Activated T-helper 2 cell treated with anti-CD3 and anti-CD28 coated beads, Interferon-gamma antibody, Interleukin-2, Interleukin-4, amounts not matched to agents 10 μg/mL and 5 μg/mL and 100 μg/mL, durations not matched to agents 14 hours and 24 hours and 36 hours (primary cell): ENCODE data around the gene ZFP64. TPM values are rescaled to one million over a fixed set of nuclear protein-coding genes. Genes with fewer than 3 reads are reported as not detected.
A peak's percentile ranks its signal among the peaks of the same experiment; 100 is the strongest.

Experiments
- DNase-seq: peaks from one replicate; pipeline ENCODE4 v3.0.0; 2021; ENCODE audit warnings: low spot score
- H3K27ac Mint-ChIP-seq: one replicate; pipeline ENCODE4 v1.8.0; 2021; ENCODE audit warnings: mixed read lengths
- H3K27me3 Mint-ChIP-seq: one replicate; pipeline ENCODE4 v1.8.0; 2021; ENCODE audit warnings: low read depth, mixed read lengths
- H3K36me3 Mint-ChIP-seq: one replicate; pipeline ENCODE4 v1.8.0; 2021; ENCODE audit warnings: low read depth, mixed read lengths
- H3K4me1 Mint-ChIP-seq: one replicate; pipeline ENCODE4 v1.8.0; 2021; ENCODE audit warnings: low read depth, mixed read lengths
- H3K4me3 Mint-ChIP-seq: one replicate; pipeline ENCODE4 v1.8.0; 2021; ENCODE audit warnings: low read depth, mild to moderate bottlenecking, moderate library complexity, mixed read lengths
- H3K9me3 Mint-ChIP-seq: one replicate; pipeline ENCODE4 v1.8.0; 2021; ENCODE audit warnings: mixed read lengths
- intact Hi-C: fragments of 100-400 bp; cut with micrococcal nuclease; formaldehyde crosslinking; loops from one replicate; pipeline ENCODE4 v1.15.1; 2023
- total RNA-seq: library from RNA; stranded (reverse); gene quantifications from 2 replicates; pipeline ENCODE4 v1.2.3, GENCODE V29; 2022

The ZFP64 gene
- total RNA-seq, 1 donor from 2014 or later, result 11.3 TPM

GRCh38 chr20:52219441-52219840 lies 27.9 kb upstream of the ZFP64 start:
- intact Hi-C loops, result no loop called here

GRCh38 chr20:52217689-52218395 lies 26.3 kb upstream of the ZFP64 start:
- no peaks in the 10 kb centered on the region for H3K4me1 Mint-ChIP-seq
- intact Hi-C loops, result no loop called here
- H3K9me3 Mint-ChIP-seq, result peaks cover 14% of the 10 kb centered on the region
- no peak overlapping the region for H3K27ac Mint-ChIP-seq
- peaks cover 3% of the 10 kb centered on the region for H3K36me3 Mint-ChIP-seq
- peaks cover 2% of the 10 kb centered on the region for H3K27me3 Mint-ChIP-seq
- no peak for DNase-seq
- no peak overlapping the region for H3K4me3 Mint-ChIP-seq

More at GRCh38 chr20:52219441-52219840, 27.9 kb upstream of the ZFP64 start:
- H3K36me3 Mint-ChIP-seq, result peaks cover 3% of the 10 kb centered on the region
- H3K27me3 Mint-ChIP-seq, result no peaks in the 10 kb centered on the region
- H3K9me3 Mint-ChIP-seq, result peaks cover 14% of the 10 kb centered on the region
- no peak overlapping the region for H3K27ac Mint-ChIP-seq
- DNase-seq, result no peak
- no peak overlapping the region for H3K4me3 Mint-ChIP-seq
- no peaks in the 10 kb centered on the region for H3K4me1 Mint-ChIP-seq

- no peak overlapping the region for H3K4me3 Mint-ChIP-seq
- H3K27ac Mint-ChIP-seq, result no peak overlapping the region
- DNase-seq, result no peak
- H3K27me3 Mint-ChIP-seq, result peaks cover 3% of the 10 kb centered on the region
- no peaks in the 10 kb centered on the region for H3K36me3 Mint-ChIP-seq
- intact Hi-C loops, result no loop called here
- no peaks in the 10 kb centered on the region for H3K4me1 Mint-ChIP-seq
- no peaks in the 10 kb centered on the region for H3K9me3 Mint-ChIP-seq
Measured at GRCh38 chr20:52213995-52214394, 22.4 kb upstream of the ZFP64 start.

GRCh38 chr20:52212943-52213342 lies 21.4 kb upstream of the ZFP64 start:
- intact Hi-C loops, result no loop called here
- peaks cover 7% of the 10 kb centered on the region for H3K27me3 Mint-ChIP-seq

GRCh38 chr20:52210037-52210990 lies 18.7 kb upstream of the ZFP64 start:
- DNase-seq, result no peak
- Mint-ChIP-seq H3K27me3 (peaks cover 7% of the 10 kb centered on the region), H3K4me1 (no peaks in the 10 kb centered on the region), H3K4me3 (no peak overlapping the region), H3K36me3 (no peaks in the 10 kb centered on the region), H3K9me3 (no peaks in the 10 kb centered on the region), H3K27ac (no peak overlapping the region)
- intact Hi-C loops, result no loop called here

More at GRCh38 chr20:52212943-52213342, 21.4 kb upstream of the ZFP64 start:
- Mint-ChIP-seq H3K9me3 (no peaks in the 10 kb centered on the region), H3K27ac (no peak overlapping the region), H3K4me1 (no peaks in the 10 kb centered on the region), H3K4me3 (no peak overlapping the region), H3K36me3 (no peaks in the 10 kb centered on the region)
- DNase-seq, result no peak

- Mint-ChIP-seq H3K27ac (no peak overlapping the region), H3K4me1 (no peaks in the 10 kb centered on the region), H3K27me3 (peaks cover 7% of the 10 kb centered on the region), H3K36me3 (no peaks in the 10 kb centered on the region), H3K4me3 (no peak overlapping the region), H3K9me3 (no peaks in the 10 kb centered on the region)
- intact Hi-C loops, result no loop called here
- DNase-seq, result no peak
Measured at GRCh38 chr20:52209154-52209571, 17.6 kb upstream of the ZFP64 start.

GRCh38 chr20:52207020-52207810 lies 15.6 kb upstream of the ZFP64 start:
- no peaks in the 10 kb centered on the region for H3K36me3 Mint-ChIP-seq
- peaks cover 5% of the 10 kb centered on the region for H3K27me3 Mint-ChIP-seq
- H3K4me3 Mint-ChIP-seq, result no peak overlapping the region
- H3K9me3 Mint-ChIP-seq, result no peaks in the 10 kb centered on the region
- no peak overlapping the region for H3K27ac Mint-ChIP-seq
- intact Hi-C loops, result no loop called here
- no peaks in the 10 kb centered on the region for H3K4me1 Mint-ChIP-seq
- DNase-seq, result no peak

- H3K27ac Mint-ChIP-seq, result no peak overlapping the region
- H3K27me3 Mint-ChIP-seq, result peaks cover 4% of the 10 kb centered on the region
- H3K9me3 Mint-ChIP-seq, result no peaks in the 10 kb centered on the region
- H3K4me3 Mint-ChIP-seq, result no peak overlapping the region
- no peak for DNase-seq
- H3K4me1 Mint-ChIP-seq, result no peaks in the 10 kb centered on the region
- intact Hi-C loops, result no loop called here
- no peaks in the 10 kb centered on the region for H3K36me3 Mint-ChIP-seq
Measured at GRCh38 chr20:52204136-52204535, 12.6 kb upstream of the ZFP64 start.

GRCh38 chr20:52201395-52201794 lies 9.8 kb upstream of the ZFP64 start:
- Mint-ChIP-seq H3K27me3 (no peaks in the 10 kb centered on the region), H3K4me1 (no peaks in the 10 kb centered on the region), H3K9me3 (no peaks in the 10 kb centered on the region), H3K4me3 (no peak overlapping the region), H3K36me3 (no peaks in the 10 kb centered on the region), H3K27ac (no peak overlapping the region)
- intact Hi-C loops, result no loop called here
- DNase-seq, result no peak

- Mint-ChIP-seq H3K9me3 (no peaks in the 10 kb centered on the region), H3K4me1 (no peaks in the 10 kb centered on the region), H3K36me3 (no peaks in the 10 kb centered on the region), H3K27me3 (no peaks in the 10 kb centered on the region), H3K4me3 (no peak overlapping the region), H3K27ac (no peak overlapping the region)
- DNase-seq, result no peak
- intact Hi-C loops, result no loop called here
Measured at GRCh38 chr20:52200870-52201269, 9.3 kb upstream of the ZFP64 start.

GRCh38 chr20:52196845-52197244 lies 5.3 kb upstream of the ZFP64 start:
- intact Hi-C loops, result no loop called here
- Mint-ChIP-seq H3K36me3 (no peaks in the 10 kb centered on the region), H3K27ac (no peak overlapping the region), H3K27me3 (no peaks in the 10 kb centered on the region), H3K4me1 (peaks cover 9% of the 10 kb centered on the region), H3K4me3 (no peak overlapping the region), H3K9me3 (no peaks in the 10 kb centered on the region)
- no peak for DNase-seq

GRCh38 chr20:52193886-52194545 lies 2.4 kb upstream of the ZFP64 start:
- H3K27me3 Mint-ChIP-seq, result no peaks in the 10 kb centered on the region
- no peak for DNase-seq
- H3K36me3 Mint-ChIP-seq, result no peaks in the 10 kb centered on the region
- peaks cover 18% of the 10 kb centered on the region for H3K4me1 Mint-ChIP-seq
- H3K27ac Mint-ChIP-seq, result no peak overlapping the region
- no peaks in the 10 kb centered on the region for H3K9me3 Mint-ChIP-seq
- H3K4me3 Mint-ChIP-seq, result peak overlapping the region; percentile 13
- intact Hi-C loops, result no loop called here
